Lower lobe of right lung (tissue), 2 donors: ENCODE results near the gene XCL2. TPM values are rescaled to one million over a fixed set of nuclear protein-coding genes. Genes with fewer than 3 reads are reported as not detected.
"Not testable (repeated sequence)": the region's sequence is repeated elsewhere in the genome, so short reads cannot be mapped to it uniquely, and the experiment has no call there.

Experiments
- ATAC-seq, 2 donors: fragments of 200-7000 bp; cut with Tn5 transposase; one replicate each; pipeline ENCODE4 v1.9.1; 2020 to 2022; ENCODE audit warnings: mild to moderate bottlenecking in 2 of 2, moderate library complexity in 2 of 2
- DNase-seq: peaks from one replicate; pipeline ENCODE4 v3.0.0-alpha.2; 2020
- H3K27ac ChIP-seq: fragments of 200-600 bp; one replicate; pipeline ENCODE4 v1.8.0; 2022
- H3K27me3 ChIP-seq: fragments of 200-600 bp; one replicate; pipeline ENCODE4 v1.8.0; 2022; ENCODE audit warnings: low read depth
- H3K36me3 ChIP-seq: fragments of 200-600 bp; one replicate; pipeline ENCODE4 v1.8.0; 2022; ENCODE audit warnings: mild to moderate bottlenecking
- H3K4me1 ChIP-seq: fragments of 200-600 bp; one replicate; pipeline ENCODE4 v1.8.0; 2022
- H3K4me3 ChIP-seq: fragments of 200-600 bp; one replicate; pipeline ENCODE4 v1.8.0; 2022; ENCODE audit warnings: mild to moderate bottlenecking
- H3K9me3 ChIP-seq: fragments of 200-600 bp; one replicate; pipeline ENCODE4 v1.8.0; 2022
- intact Hi-C: fragments of 100-400 bp; cut with DNase I; formaldehyde crosslinking; loops from one replicate; pipeline ENCODE4 v1.11.0; 2022
- total RNA-seq: library from RNA; stranded (reverse); fragmentation: NEBNext Ultra II Directional; extraction: Animal tissue kit (Norgen Biotek cat#: 25700); gene quantifications from one replicate; pipeline ENCODE4 v1.2.1, GENCODE V29; 2021
- TF ChIP-seq, protein P1 (sequence below): fragments of 200-600 bp; IDR thresholded peaks from one replicate; pipeline ENCODE4 v1.8.0; 2022; ENCODE audit warnings: antibody characterized with exemption, mild to moderate bottlenecking
- donor health status: DM: no; HTN: yes; CAD: no; lungs with severe emphysema.

XCL2 gene
- total RNA-seq, 1 donor from 2014 or later = 2.0 TPM

DNA sequence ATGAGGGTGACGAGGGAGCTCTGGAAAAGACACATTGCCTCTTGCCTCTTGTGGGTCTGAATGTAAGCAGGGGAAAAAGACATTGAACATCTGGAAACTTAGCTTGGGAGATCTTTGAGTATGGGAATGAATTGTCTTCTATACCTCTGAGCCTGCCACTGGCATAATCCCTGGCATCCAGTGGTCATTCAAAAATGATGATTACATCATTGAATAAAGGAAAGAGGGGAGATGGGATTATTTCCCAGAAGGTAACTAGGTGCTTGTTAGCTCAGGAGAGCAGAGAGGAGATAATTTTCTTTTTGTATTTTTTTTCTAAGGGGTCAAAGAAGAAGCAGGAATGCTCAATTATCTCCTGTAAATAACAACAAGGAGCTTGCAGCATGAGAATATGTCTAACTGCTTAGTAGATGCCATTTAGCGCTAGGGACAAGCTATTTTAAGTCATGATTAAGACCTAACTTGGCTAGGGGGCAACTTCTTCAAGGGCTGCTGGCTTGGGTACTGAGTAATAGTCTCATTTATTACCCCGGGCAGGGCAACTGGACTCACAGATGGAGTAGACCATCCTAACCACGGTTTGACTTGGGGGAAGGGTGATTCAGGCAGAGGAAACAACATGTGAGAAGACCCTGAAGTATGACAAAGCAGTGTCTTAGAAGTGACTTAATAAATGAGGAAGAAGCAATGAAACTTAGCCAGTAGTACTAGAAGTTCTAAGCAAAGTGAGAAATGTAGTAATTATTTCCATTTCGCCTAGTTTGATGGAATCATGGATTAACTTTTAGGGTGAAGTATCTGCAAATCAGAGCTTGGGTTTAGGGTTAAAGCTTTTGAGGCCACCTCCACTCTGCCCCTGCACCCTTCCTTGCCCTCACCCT is 11.0 kb upstream of the XCL2 start:
- Histone ChIP-seq H3K4me3 (no peak overlapping the region), H3K27me3 (no peaks in the 10 kb centered on the region), H3K9me3 (no peaks in the 10 kb centered on the region), H3K36me3 (no peaks in the 10 kb centered on the region), H3K27ac (no peak overlapping the region), H3K4me1 (no peaks in the 10 kb centered on the region)
- intact Hi-C loops = no loop called here
- ATAC-seq = no peak
- DNase-seq = no peak
- TF ChIP-seq, protein P1, sequence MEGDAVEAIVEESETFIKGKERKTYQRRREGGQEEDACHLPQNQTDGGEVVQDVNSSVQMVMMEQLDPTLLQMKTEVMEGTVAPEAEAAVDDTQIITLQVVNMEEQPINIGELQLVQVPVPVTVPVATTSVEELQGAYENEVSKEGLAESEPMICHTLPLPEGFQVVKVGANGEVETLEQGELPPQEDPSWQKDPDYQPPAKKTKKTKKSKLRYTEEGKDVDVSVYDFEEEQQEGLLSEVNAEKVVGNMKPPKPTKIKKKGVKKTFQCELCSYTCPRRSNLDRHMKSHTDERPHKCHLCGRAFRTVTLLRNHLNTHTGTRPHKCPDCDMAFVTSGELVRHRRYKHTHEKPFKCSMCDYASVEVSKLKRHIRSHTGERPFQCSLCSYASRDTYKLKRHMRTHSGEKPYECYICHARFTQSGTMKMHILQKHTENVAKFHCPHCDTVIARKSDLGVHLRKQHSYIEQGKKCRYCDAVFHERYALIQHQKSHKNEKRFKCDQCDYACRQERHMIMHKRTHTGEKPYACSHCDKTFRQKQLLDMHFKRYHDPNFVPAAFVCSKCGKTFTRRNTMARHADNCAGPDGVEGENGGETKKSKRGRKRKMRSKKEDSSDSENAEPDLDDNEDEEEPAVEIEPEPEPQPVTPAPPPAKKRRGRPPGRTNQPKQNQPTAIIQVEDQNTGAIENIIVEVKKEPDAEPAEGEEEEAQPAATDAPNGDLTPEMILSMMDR = no peak

DNA sequence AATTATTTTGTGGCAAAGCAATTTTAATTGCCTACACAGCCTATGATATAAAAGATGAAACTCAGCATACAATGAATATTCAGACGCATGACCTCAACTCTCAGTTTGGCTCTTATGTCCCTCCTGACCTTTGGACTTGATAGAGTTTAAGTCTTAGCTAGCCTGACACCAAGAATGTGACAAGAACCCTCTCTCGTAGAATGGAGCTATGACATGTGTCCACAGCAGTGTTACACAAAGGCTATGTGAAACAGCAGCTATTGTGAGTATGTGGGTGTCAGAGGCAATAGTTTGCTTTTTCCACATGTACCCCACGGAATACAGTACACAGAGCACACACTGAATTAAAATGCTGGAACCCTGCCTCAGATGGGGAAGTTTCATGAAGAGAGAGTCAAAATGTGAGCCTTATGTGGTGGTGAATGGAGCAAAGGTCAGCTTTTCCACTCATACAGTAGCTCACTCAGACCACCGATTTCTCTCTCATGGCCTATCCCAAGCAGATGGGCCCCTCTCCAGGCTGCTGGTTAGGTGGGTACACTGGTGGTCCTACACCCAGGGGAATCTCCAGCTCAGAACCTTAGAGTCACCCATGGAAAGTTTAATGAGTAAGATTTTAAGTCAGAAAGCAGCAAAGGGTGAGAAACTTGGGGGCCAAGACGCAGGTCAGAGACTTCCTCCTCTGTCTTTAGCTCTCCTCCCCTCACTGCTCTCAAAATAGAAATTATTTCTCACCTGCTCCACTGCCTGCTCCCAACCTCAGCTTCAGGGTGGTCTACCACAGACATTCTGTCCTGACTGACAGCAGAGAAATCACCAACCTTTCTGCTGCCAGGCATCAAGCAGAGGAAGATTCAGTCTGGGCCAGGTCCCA is 10.1 kb upstream of the XCL2 start:
- Histone ChIP-seq H3K9me3 (no peaks in the 10 kb centered on the region), H3K4me3 (no peak overlapping the region), H3K4me1 (no peaks in the 10 kb centered on the region), H3K27me3 (no peaks in the 10 kb centered on the region), H3K27ac (no peak overlapping the region), H3K36me3 (no peaks in the 10 kb centered on the region)
- ATAC-seq (no peak), DNase-seq (no peak)
- intact Hi-C loops = no loop called here
- TF ChIP-seq, protein P1 = no peak

DNA sequence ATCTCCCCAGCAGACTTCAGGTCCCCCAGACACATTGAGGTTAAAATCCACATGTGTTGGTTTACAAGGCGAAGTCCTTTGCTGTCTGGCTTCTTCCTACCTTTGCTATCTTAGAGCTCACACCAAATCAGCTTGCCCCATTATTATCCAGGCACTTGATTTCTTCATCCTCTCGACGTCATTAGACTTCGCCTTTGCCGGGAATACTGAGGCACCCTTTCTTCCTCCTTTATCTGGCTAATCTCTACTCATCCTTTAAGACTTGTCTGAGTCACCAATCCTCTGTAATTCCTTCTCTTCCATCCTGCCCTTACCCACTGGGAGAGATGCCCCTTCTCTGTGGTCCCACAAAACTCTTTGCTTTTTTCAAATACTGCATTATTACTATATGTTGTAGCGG is 9.2 kb upstream of the XCL2 start:
- no peak overlapping the region for H3K4me3 ChIP-seq
- DNase-seq (no peak), ATAC-seq (no peak)
- no peaks in the 10 kb centered on the region for H3K36me3 ChIP-seq
- intact Hi-C loops = no loop called here
- no peaks in the 10 kb centered on the region for H3K27me3 ChIP-seq
- no peaks in the 10 kb centered on the region for H3K4me1 ChIP-seq
- H3K9me3 ChIP-seq = no peaks in the 10 kb centered on the region
- TF ChIP-seq, protein P1 = no peak
- H3K27ac ChIP-seq = no peak overlapping the region

DNA sequence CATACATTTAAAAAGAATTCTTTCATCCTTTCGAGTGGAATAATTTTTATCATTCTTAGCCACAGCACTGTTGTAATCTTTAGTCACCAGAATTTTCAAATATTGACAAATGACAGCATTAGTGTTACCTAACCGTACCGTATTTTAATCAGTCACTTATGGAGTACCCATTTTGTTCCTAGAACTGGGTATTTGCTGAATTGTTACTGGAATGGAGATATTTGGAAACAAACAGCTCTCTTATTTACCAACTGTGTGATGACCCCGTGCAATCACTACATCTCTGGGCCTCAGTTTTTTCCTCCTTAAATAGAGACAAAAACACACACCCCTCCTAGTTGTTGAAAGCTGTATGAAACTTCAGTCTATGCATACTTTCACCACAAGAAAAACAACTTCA is 7.9 kb upstream of the XCL2 start:
- DNase-seq = no peak
- ATAC-seq = peak in 1 of 2 donors; percentile 50
- Histone ChIP-seq H3K27me3 (no peaks in the 10 kb centered on the region), H3K9me3 (no peaks in the 10 kb centered on the region), H3K4me1 (no peaks in the 10 kb centered on the region), H3K27ac (no peak overlapping the region), H3K36me3 (no peaks in the 10 kb centered on the region), H3K4me3 (no peak overlapping the region)
- intact Hi-C loops = no loop called here
- TF ChIP-seq, protein P1 = no peak

DNA sequence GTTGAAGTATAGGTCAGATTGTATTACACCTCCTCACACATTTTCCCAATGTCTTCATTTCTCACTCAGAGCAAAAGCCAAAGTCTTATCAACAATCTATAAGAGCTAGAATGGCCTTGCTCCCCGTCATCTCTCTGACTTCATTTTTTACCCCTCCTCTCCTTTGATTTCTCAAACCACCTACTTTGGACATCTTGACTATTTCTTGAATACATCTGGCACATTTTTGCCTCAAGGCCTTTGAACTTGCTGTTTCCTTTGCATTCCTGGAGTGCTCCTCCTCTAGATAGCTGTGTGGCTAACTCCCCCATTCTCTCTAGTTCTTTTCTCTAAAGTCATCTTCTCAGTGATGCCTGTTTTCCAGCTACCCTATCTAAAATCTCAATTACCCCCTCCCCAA is 7.2 kb upstream of the XCL2 start:
- Histone ChIP-seq H3K27ac (no peak overlapping the region), H3K4me1 (no peaks in the 10 kb centered on the region), H3K4me3 (no peak overlapping the region), H3K27me3 (no peaks in the 10 kb centered on the region), H3K9me3 (no peaks in the 10 kb centered on the region), H3K36me3 (no peaks in the 10 kb centered on the region)
- no peak for DNase-seq
- TF ChIP-seq, protein P1 = no peak
- ATAC-seq = no peak
- intact Hi-C loops = no loop called here

DNA sequence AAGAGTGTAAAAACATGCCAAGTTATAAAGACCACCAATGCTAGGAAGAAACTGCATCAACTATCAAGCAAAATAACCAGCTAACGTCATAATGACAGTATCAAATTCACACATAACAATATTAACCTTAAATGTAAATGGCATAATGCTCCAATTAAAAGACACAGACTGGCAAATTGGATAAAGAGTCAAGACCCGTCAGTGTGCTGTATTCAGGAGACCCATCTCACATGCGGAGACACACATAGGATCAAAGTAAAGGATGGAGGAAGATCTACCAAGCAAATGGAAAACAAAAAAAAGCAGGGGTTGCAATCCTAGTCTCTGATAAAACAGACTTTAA is 2.7 kb upstream of the XCL2 start:
- H3K4me3 ChIP-seq, intact Hi-C loops, H3K36me3 ChIP-seq, DNase-seq, H3K9me3 ChIP-seq, ATAC-seq, H3K27me3 ChIP-seq, H3K27ac ChIP-seq, H3K4me1 ChIP-seq: not testable (repeated sequence)
